CD4-positive, alpha-beta memory T cell (primary cell): ENCODE measurements around the gene DHRS1. TPM values are rescaled to one million over a fixed set of nuclear protein-coding genes. Genes with fewer than 3 reads are reported as not detected.

Source experiments
- CTCF ChIA-PET: fragments of 350-600 bp; sonication (Branson Sonifier 250); formaldehyde crosslinking; loops from one replicate; lab custom pipeline; 2021; ENCODE audit warnings: inconsistent platforms; ENCODE audit not compliant: partially characterized antibody; lab: Charles Lee
- POLR2A ChIA-PET: fragments of 350-600 bp; sonication (Branson Sonifier 250); formaldehyde crosslinking; loops from one replicate; lab custom pipeline; 2021; ENCODE audit not compliant: partially characterized antibody; lab: Charles Lee
- DNase-seq, 5 donors: peaks; one replicate each; pipeline versions ENCODE4 v3.0.0 to v3.0.0-alpha.2; 2020 to 2022; ENCODE audit warnings: mixed read lengths in 1 of 5
- H3K27ac ChIP-seq: one replicate; pipeline ENCODE4 v1.7.0; 2013; ENCODE audit warnings: low read depth, low read length
- H3K27me3 ChIP-seq: 2 replicates; pipeline ENCODE4 v1.7.0; 2013; ENCODE audit warnings: mild to moderate bottlenecking, low read length, moderate library complexity; ENCODE audit not compliant: insufficient read depth
- H3K36me3 ChIP-seq: 2 replicates; pipeline ENCODE4 v1.7.0; 2013; ENCODE audit warnings: mild to moderate bottlenecking, low read length, moderate library complexity; ENCODE audit not compliant: insufficient read depth
- H3K4me1 ChIP-seq: 2 replicates; pipeline ENCODE4 v1.7.0; 2013; ENCODE audit warnings: mild to moderate bottlenecking, low read length, moderate library complexity; ENCODE audit not compliant: insufficient read depth
- H3K4me3 ChIP-seq, 2 donors: one replicate each; pipeline ENCODE4 v1.7.0; 2013; ENCODE audit warnings: low read length in 2 of 2, mild to moderate bottlenecking in 1 of 2
- H3K9me3 ChIP-seq, 2 donors: one replicate each; pipeline ENCODE4 v1.7.0; 2013; ENCODE audit warnings: low read length in 2 of 2, control low read depth in 1 of 2; ENCODE audit not compliant: control insufficient read depth in 1 of 2
- H3K27ac Mint-ChIP-seq, 7 donors: one replicate each; pipeline ENCODE4 v1.8.0; 2020 to 2021; ENCODE audit warnings: mixed read lengths in 7 of 7, mild to moderate bottlenecking in 6 of 7, inconsistent platforms in 3 of 7, moderate library complexity in 3 of 7
- H3K27me3 Mint-ChIP-seq, 2 donors: one replicate each; pipeline ENCODE4 v1.8.0; 2020 to 2021; ENCODE audit warnings: mixed read lengths in 2 of 2
- H3K36me3 Mint-ChIP-seq, 2 donors: one replicate each; pipeline ENCODE4 v1.8.0; 2020 to 2021; ENCODE audit warnings: mixed read lengths in 2 of 2, inconsistent platforms in 1 of 2, mild to moderate bottlenecking in 1 of 2
- H3K4me1 Mint-ChIP-seq, 4 donors: one replicate each; pipeline ENCODE4 v1.8.0; 2020 to 2021; ENCODE audit warnings: mixed read lengths in 4 of 4, mild to moderate bottlenecking in 1 of 4
- H3K4me3 Mint-ChIP-seq, 8 donors: one replicate each; pipeline ENCODE4 v1.8.0; 2020 to 2021; ENCODE audit warnings: mixed read lengths in 8 of 8, mild to moderate bottlenecking in 7 of 8, moderate library complexity in 6 of 8, inconsistent platforms in 3 of 8
- H3K9me3 Mint-ChIP-seq, 8 donors: one replicate each; pipeline ENCODE4 v1.8.0; 2020 to 2021; ENCODE audit warnings: mixed read lengths in 8 of 8, mild to moderate bottlenecking in 5 of 8, inconsistent platforms in 3 of 8, moderate library complexity in 1 of 8
- intact Hi-C: fragments of 100-400 bp; cut with micrococcal nuclease; formaldehyde crosslinking; loops from one replicate; pipeline ENCODE4 v1.15.1; 2023
- polyA plus RNA-seq, 2 donors: library from polyadenylated mRNA; unstranded; fragments of 300-500 nt; fragmentation: Illumina TruSeq; gene quantifications; one replicate each; pipeline ENCODE4 v1.2.3, GENCODE V29; 2021
- total RNA-seq, 2 experiments: library from RNA; stranded (reverse); gene quantifications; one replicate each; pipeline ENCODE4 v1.2.3, GENCODE V29; 2021

Gene DHRS1
- total and polyA plus RNA-seq, 4 experiments from 2014 or later, result 31.4 to 38.6 (median 35.3) TPM

- H3K36me3 ChIP-seq, result no peaks in the 10 kb centered on the region
- Mint-ChIP-seq H3K36me3 (no peaks in the 10 kb centered on the region), H3K27me3 (peaks cover 0 to 1% of the 10 kb centered on the region in 2 donors), H3K4me1 (peaks cover 4 to 23% (median 8%) of the 10 kb centered on the region in 4 donors), H3K9me3 (no peaks in the 10 kb centered on the region), H3K4me3 (peak overlapping the region in 1 of 8 donors; percentile 2), H3K27ac (no peak overlapping the region)
- peaks cover 9% of the 10 kb centered on the region for H3K4me1 ChIP-seq
- POLR2A ChIA-PET, result no interaction called here
- no peak overlapping the region for H3K27ac ChIP-seq
- DNase-seq, result no peak
- no peak overlapping the region for H3K4me3 ChIP-seq
- no peaks in the 10 kb centered on the region for H3K9me3 ChIP-seq
- no peaks in the 10 kb centered on the region for H3K27me3 ChIP-seq
- CTCF ChIA-PET, result interaction anchor here (0.8 to 23.0 kb wide), 5 partner anchors 9 to 109 kb away, joined by 3 to 791 read pairs (median 9); partner anchors contain the start of genes CBLN3, CIDEB, KHNYN and SDR39U1
- intact Hi-C loops, result no loop called here
These were observed 23.8 kb upstream of the DHRS1 start for GRCh38 chr14:24323341-24323740.

GRCh38 chr14:24322672-24323071, 23.1 kb upstream of the DHRS1 start:
- POLR2A ChIA-PET, result no interaction called here

GRCh38 chr14:24321212-24321975, 21.8 kb upstream of the DHRS1 start:
- POLR2A ChIA-PET, result no interaction called here
- peaks cover 0 to 15% (median 6%) of the 10 kb centered on the region in 4 donors for H3K4me1 Mint-ChIP-seq
- no peaks in the 10 kb centered on the region for H3K9me3 Mint-ChIP-seq
- Histone ChIP-seq H3K36me3 (no peaks in the 10 kb centered on the region), H3K4me3 (no peak overlapping the region), H3K27ac (no peak overlapping the region), H3K27me3 (no peaks in the 10 kb centered on the region), H3K9me3 (no peaks in the 10 kb centered on the region), H3K4me1 (no peaks in the 10 kb centered on the region)
- H3K4me3 Mint-ChIP-seq, result no peak overlapping the region
- intact Hi-C loops, result no loop called here
- DNase-seq, result no peak
- H3K27me3 Mint-ChIP-seq, result no peaks in the 10 kb centered on the region
- peaks cover 0 to 5% of the 10 kb centered on the region in 2 donors for H3K36me3 Mint-ChIP-seq
- peak overlapping the region in 1 of 7 donors; percentile 52 for H3K27ac Mint-ChIP-seq
- CTCF ChIA-PET, result interaction anchor here (0.7 to 23.0 kb wide), 3 partner anchors 19 to 111 kb away, joined by 4 to 791 read pairs (median 5); partner anchors contain the start of genes CBLN3, KHNYN, SDR39U1 and TINF2

More at GRCh38 chr14:24322672-24323071, 23.1 kb upstream of the DHRS1 start:
- H3K9me3 ChIP-seq, result no peaks in the 10 kb centered on the region
- H3K27me3 ChIP-seq, result no peaks in the 10 kb centered on the region
- H3K4me1 ChIP-seq, result peaks cover 7% of the 10 kb centered on the region
- H3K27ac Mint-ChIP-seq, result no peak overlapping the region
- H3K36me3 ChIP-seq, result no peaks in the 10 kb centered on the region
- H3K4me1 Mint-ChIP-seq, result peaks cover 4 to 17% (median 8%) of the 10 kb centered on the region in 4 donors
- no peak overlapping the region for H3K27ac ChIP-seq
- CTCF ChIA-PET, result interaction anchor here (0.9 to 23.0 kb wide), 5 partner anchors 11 to 109 kb away, joined by 3 to 791 read pairs (median 9); partner anchors contain the start of genes CBLN3, CIDEB, KHNYN and SDR39U1
- no peak for DNase-seq
- H3K36me3 Mint-ChIP-seq, result no peaks in the 10 kb centered on the region
- H3K4me3 ChIP-seq, result no peak overlapping the region
- peaks cover 0 to 1% of the 10 kb centered on the region in 2 donors for H3K27me3 Mint-ChIP-seq
- intact Hi-C loops, result no loop called here
- no peak overlapping the region for H3K4me3 Mint-ChIP-seq
- H3K9me3 Mint-ChIP-seq, result no peaks in the 10 kb centered on the region

DNA sequence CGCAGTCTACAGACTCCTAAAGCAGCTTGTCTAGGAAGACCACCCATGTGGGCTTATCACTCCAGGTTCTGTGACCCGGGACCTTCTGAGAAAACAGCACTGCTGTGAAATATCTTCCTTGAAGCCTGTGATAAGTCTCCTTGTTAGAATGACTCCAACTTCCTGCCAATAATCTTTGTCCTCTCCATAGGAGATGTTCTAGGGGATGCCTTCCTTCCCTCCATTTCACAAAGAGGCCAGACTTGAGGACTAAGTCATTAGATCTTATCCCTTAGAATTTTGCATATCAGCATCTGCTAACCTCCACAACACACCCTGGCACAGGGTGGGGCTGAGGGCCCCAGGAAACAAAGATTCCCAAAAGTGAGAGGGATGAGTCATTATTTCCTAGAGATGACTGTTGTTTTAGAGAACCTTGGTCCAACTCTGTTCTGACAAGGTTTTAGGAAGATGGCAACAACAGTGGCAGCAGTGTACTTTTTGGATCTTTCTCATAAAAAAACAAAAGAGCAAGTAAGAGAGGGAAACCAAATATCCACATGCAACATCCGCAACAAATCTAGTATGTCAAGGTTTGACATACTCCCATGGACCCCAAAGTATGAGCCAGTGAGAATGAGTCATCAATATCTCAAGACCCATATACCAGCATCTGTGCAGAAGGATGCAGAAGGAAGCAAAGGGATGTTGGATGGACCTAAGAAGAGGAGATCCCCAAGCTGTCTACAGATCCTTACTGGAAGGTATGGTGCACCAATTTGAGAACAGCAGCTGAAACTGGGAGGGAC, 17.8 kb upstream of the DHRS1 start:
- H3K9me3 Mint-ChIP-seq, result no peaks in the 10 kb centered on the region
- no peaks in the 10 kb centered on the region for H3K27me3 Mint-ChIP-seq
- intact Hi-C loops, result no loop called here
- peak overlapping the region in 1 of 8 donors; percentile 7 for H3K4me3 Mint-ChIP-seq
- no peaks in the 10 kb centered on the region for H3K36me3 ChIP-seq
- H3K4me1 ChIP-seq, result peaks cover 31% of the 10 kb centered on the region
- POLR2A ChIA-PET, result interaction anchor here (1.0 to 1.2 kb wide), 2 partner anchors 14 to 101 kb away, joined by 3 read pairs; partner anchors contain the start of gene MDP1
- H3K27ac Mint-ChIP-seq, result peak overlapping the region in 4 of 7 donors; percentile 10 to 38 (median 18)
- H3K9me3 ChIP-seq, result no peaks in the 10 kb centered on the region
- no peak for DNase-seq
- no peak overlapping the region for H3K27ac ChIP-seq
- CTCF ChIA-PET, result interaction anchor here (1.6 to 3.7 kb wide), 3 partner anchors 9 to 16 kb away, joined by 6 to 29 read pairs (median 13); partner anchors contain the start of genes CIDEB and LTB4R2
- H3K36me3 Mint-ChIP-seq, result peaks cover 0 to 5% of the 10 kb centered on the region in 2 donors
- H3K4me3 ChIP-seq, result no peak overlapping the region
- peaks cover 31 to 47% (median 39%) of the 10 kb centered on the region in 4 donors for H3K4me1 Mint-ChIP-seq
- H3K27me3 ChIP-seq, result no peaks in the 10 kb centered on the region

DNA sequence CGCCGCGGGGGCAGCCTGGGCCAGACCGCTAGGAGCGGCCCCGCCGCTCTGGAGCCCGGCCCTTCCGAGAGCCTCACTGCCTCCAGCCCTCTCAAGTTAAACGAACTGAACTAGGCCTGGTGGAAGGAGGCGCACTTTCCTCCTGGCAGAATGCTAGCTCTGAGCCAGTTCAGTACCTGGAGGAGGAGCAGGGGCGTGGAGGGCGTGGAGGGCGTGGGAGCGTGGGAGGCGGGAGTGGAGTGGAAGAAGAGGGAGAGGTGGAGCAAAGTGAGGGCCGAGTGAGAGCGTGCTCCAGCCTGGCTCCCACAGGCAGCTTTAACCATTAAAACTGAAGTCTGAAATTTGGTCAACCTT, 17.0 kb upstream of the DHRS1 start:
- no peak for DNase-seq
- no peak overlapping the region for H3K27ac ChIP-seq
- H3K27ac Mint-ChIP-seq, result no peak overlapping the region
- intact Hi-C loops, result no loop called here
- peaks cover 0 to 1% (median 0%) of the 10 kb centered on the region in 8 donors for H3K9me3 Mint-ChIP-seq
- H3K4me1 Mint-ChIP-seq, result peaks cover 38 to 55% (median 46%) of the 10 kb centered on the region in 4 donors
- no peak overlapping the region for H3K4me3 ChIP-seq
- H3K4me1 ChIP-seq, result peaks cover 39% of the 10 kb centered on the region
- H3K9me3 ChIP-seq, result no peaks in the 10 kb centered on the region
- H3K4me3 Mint-ChIP-seq, result no peak overlapping the region
- CTCF ChIA-PET, result interaction anchor here (3.7 kb wide), 1 partner anchor 8 kb away, joined by 29 read pairs; the partner anchor contains the start of genes CIDEB and LTB4R2
- no peaks in the 10 kb centered on the region for H3K36me3 ChIP-seq
- POLR2A ChIA-PET, result interaction anchor here (1.0 to 1.1 kb wide), 2 partner anchors 74 to 101 kb away, joined by 3 read pairs; partner anchors contain the start of genes MDP1 and TINF2
- H3K27me3 Mint-ChIP-seq, result no peaks in the 10 kb centered on the region
- peaks cover 0 to 5% of the 10 kb centered on the region in 2 donors for H3K36me3 Mint-ChIP-seq
- H3K27me3 ChIP-seq, result no peaks in the 10 kb centered on the region

- CTCF ChIA-PET, result interaction anchor here (3.7 kb wide), 1 partner anchor 8 kb away, joined by 29 read pairs; the partner anchor contains the start of genes CIDEB and LTB4R2
- peak overlapping the region in 4 of 7 donors; percentile 68 to 90 (median 78) for H3K27ac Mint-ChIP-seq
- H3K4me3 ChIP-seq, result no peak overlapping the region
- peaks cover 0 to 1% (median 0%) of the 10 kb centered on the region in 8 donors for H3K9me3 Mint-ChIP-seq
- intact Hi-C loops, result no loop called here
- H3K36me3 ChIP-seq, result no peaks in the 10 kb centered on the region
- H3K27ac ChIP-seq, result no peak overlapping the region
- no peaks in the 10 kb centered on the region for H3K9me3 ChIP-seq
- peak overlapping the region in 5 of 8 donors; percentile 15 to 59 (median 52) for H3K4me3 Mint-ChIP-seq
- H3K27me3 Mint-ChIP-seq, result no peaks in the 10 kb centered on the region
- POLR2A ChIA-PET, result interaction anchor here (1.0 to 1.1 kb wide), 2 partner anchors 74 to 100 kb away, joined by 3 read pairs; partner anchors contain the start of genes MDP1 and TINF2
- H3K4me1 Mint-ChIP-seq, result peaks cover 38 to 60% (median 47%) of the 10 kb centered on the region in 4 donors
- H3K27me3 ChIP-seq, result no peaks in the 10 kb centered on the region
- H3K4me1 ChIP-seq, result peaks cover 42% of the 10 kb centered on the region
- peaks cover 0 to 5% of the 10 kb centered on the region in 2 donors for H3K36me3 Mint-ChIP-seq
- DNase-seq, result no peak
These were observed 16.4 kb upstream of the DHRS1 start for GRCh38 chr14:24315807-24316596.
